Endothelial cell of umbilical vein (primary cell): ENCODE data around the gene HUS1. TPM values are rescaled to one million over a fixed set of nuclear protein-coding genes. Genes with fewer than 3 reads are reported as not detected.

Experiments
- BruUV-seq: library from RNA; stranded (reverse); fragments of 400-500 nt; replicated peaks from 2 replicates; lab custom pipeline; 2021; lab: Mats Ljungman, UMichigan
- CTCF ChIA-PET: fragments of 300-600, 350-600 bp; sonication (Branson Sonifier 250); formaldehyde crosslinking; loops from one replicate; lab custom pipeline; 2021; ENCODE audit warnings: antibody characterized with exemption, inconsistent platforms; lab: Charles Lee
- POLR2A ChIA-PET: fragments of 300-600, 350-600 bp; sonication (Branson Sonifier 250); formaldehyde crosslinking; loops from one replicate; lab custom pipeline; 2021; ENCODE audit warnings: antibody characterized with exemption, inconsistent platforms; lab: Charles Lee
- DNase-seq: peaks from one replicate; pipeline ENCODE4 v3.0.0-alpha.2; 2011; ENCODE audit warnings: low read depth, low spot score
- FAIRE-seq: peaks from 2 replicates; lab custom pipeline; 2011; peaks lifted over from hg19 to GRCh38; lab: Jason Lieb, UNC
- H2AFZ ChIP-seq: 2 replicates; pipeline ENCODE4 v1.6.0; 2012; ENCODE audit warnings: low read depth, low read length, control low read depth, inconsistent platforms
- H3K27ac ChIP-seq: 2 replicates; pipeline ENCODE4 v1.5.1; 2011; ENCODE audit warnings: low read depth, mild to moderate bottlenecking, control low read depth, low read length, moderate library complexity; ENCODE audit not compliant: insufficient read depth
- H3K27me3 ChIP-seq, 2 experiments: 2 replicates each; pipeline versions ENCODE4 v1.6.0 to v1.6.1; 2011; ENCODE audit warnings: low read length in 2 of 2, mixed read lengths in 1 of 2; ENCODE audit not compliant: control insufficient read depth in 2 of 2, insufficient read depth in 2 of 2
- H3K36me3 ChIP-seq, 2 experiments: 2 replicates in 1 of 2; 3 replicates in 1 of 2; pipeline ENCODE4 v1.5.1; 2011; ENCODE audit warnings: low read length in 2 of 2, mild to moderate bottlenecking in 1 of 2, moderate library complexity in 1 of 2; ENCODE audit not compliant: control insufficient read depth in 2 of 2, insufficient read depth in 2 of 2; ENCODE audit errors: extremely low read depth in 1 of 2
- H3K4me1 ChIP-seq: 3 replicates; pipeline ENCODE4 v1.5.1; 2011; ENCODE audit warnings: mild to moderate bottlenecking, low read length; ENCODE audit not compliant: control insufficient read depth, insufficient read depth; ENCODE audit errors: extremely low read depth
- H3K4me2 ChIP-seq: 2 replicates; pipeline ENCODE4 v1.6.1; 2011; ENCODE audit warnings: low read length, control low read depth, mixed read lengths; ENCODE audit not compliant: insufficient read depth
- H3K4me3 ChIP-seq, 3 experiments: fragments of 200-600 bp in 1 of 3; sonication (generic), shearing (Covaris generic) in 1 of 3; replicated peaks in 1 of 3; 2 replicates each; pipeline ENCODE4 v1.5.1; 2011 to 2016; ENCODE audit warnings: control low read depth in 3 of 3, low read length in 3 of 3, mild to moderate bottlenecking in 2 of 3, inconsistent platforms in 1 of 3, low read depth in 1 of 3, moderate library complexity in 1 of 3; ENCODE audit not compliant: insufficient read depth in 1 of 3
- H3K79me2 ChIP-seq: 2 replicates; pipeline ENCODE4 v1.6.0; 2012; ENCODE audit warnings: low read length, inconsistent platforms; ENCODE audit not compliant: control insufficient read depth, insufficient read depth
- H3K9ac ChIP-seq: replicated peaks from 2 replicates; pipeline ENCODE3; 2011; ENCODE audit warnings: low read length, control low read depth; ENCODE audit not compliant: insufficient read depth; ENCODE audit errors: extremely low read depth
- H3K9me1 ChIP-seq: replicated peaks from 3 replicates; pipeline ENCODE4 v1.6.0; 2011; ENCODE audit warnings: mild to moderate bottlenecking, low read length; ENCODE audit not compliant: control insufficient read depth, insufficient read depth; ENCODE audit errors: extremely low read depth
- H3K9me3 ChIP-seq: replicated peaks from 2 replicates; pipeline ENCODE4 v1.5.1; 2012; ENCODE audit warnings: low read length, inconsistent platforms; ENCODE audit not compliant: control insufficient read depth, insufficient read depth
- H4K20me1 ChIP-seq: replicated peaks from 2 replicates; pipeline ENCODE3; 2011; ENCODE audit warnings: mild to moderate bottlenecking, low read length; ENCODE audit not compliant: control insufficient read depth, insufficient read depth; ENCODE audit errors: extremely low read depth
- CTCF ChIP-seq, 2 donors: IDR thresholded peaks; 1 replicate in 1 of 2; 2 replicates in 1 of 2; pipeline ENCODE4 v1.5.1; 2011; ENCODE audit warnings: low read length in 2 of 2, mild to moderate bottlenecking in 2 of 2, moderate library complexity in 2 of 2, control low read depth in 1 of 2, inconsistent platforms in 1 of 2, low read depth in 1 of 2; ENCODE audit not compliant: insufficient read depth in 1 of 2; ENCODE audit errors: extremely low read depth in 1 of 2
- FOS ChIP-seq: IDR thresholded peaks from 2 replicates; pipeline ENCODE4 v1.6.1; 2011; ENCODE audit warnings: mild to moderate bottlenecking, low read length, moderate library complexity, borderline replicate concordance; ENCODE audit not compliant: insufficient read depth
- GATA2 ChIP-seq: IDR thresholded peaks from 2 replicates; pipeline ENCODE4 v1.7.0; 2011; ENCODE audit warnings: low read depth, mild to moderate bottlenecking, moderate library complexity, mixed read lengths, low read length; ENCODE audit not compliant: insufficient read length, insufficient read depth
- JUN ChIP-seq: IDR thresholded peaks from 2 replicates; pipeline ENCODE4 v1.6.1; 2011; ENCODE audit warnings: borderline replicate concordance, low read depth; ENCODE audit not compliant: insufficient read length, insufficient read depth
- MAX ChIP-seq: IDR thresholded peaks from 2 replicates; pipeline ENCODE4 v1.6.1; 2011; ENCODE audit not compliant: insufficient read depth, insufficient read length
- MYC ChIP-seq: IDR thresholded peaks from one replicate; pipeline ENCODE4 v1.6.1; 2011; ENCODE audit warnings: mild to moderate bottlenecking, low read depth, low read length
- POLR2A ChIP-seq: IDR thresholded peaks from 2 replicates; pipeline ENCODE4 v1.6.1; 2012; ENCODE audit warnings: low read depth, mild to moderate bottlenecking, control low read depth, low read length
- dilution Hi-C: fragments of 300-500 bp; cut with MboI; formaldehyde crosslinking; loops from one replicate; pipeline ENCODE4 v1.15.0; 2019; ENCODE audit warnings: low sequenced_read_pairs; ENCODE audit not compliant: extremely low pct_ligation_motif_present
- intact Hi-C: fragments of 100-400 bp; cut with micrococcal nuclease; formaldehyde crosslinking; loops from one replicate; pipeline ENCODE4 v1.10.0; 2022
- polyA plus RNA-seq, 4 experiments: library from polyadenylated mRNA; depleted of rRNA in 3 of 4; stranded (reverse) in 3 of 4; unstranded in 1 of 4; fragments of >200 nt; gene quantifications; 2 replicates each; pipeline versions ENCODE4 v1.2.1 to v1.2.3, GENCODE V29; 2011 to 2012; ENCODE audit warnings: missing spikeins in 1 of 4
- total RNA-seq: library from RNA; stranded (reverse); gene quantifications from 2 replicates; pipeline ENCODE4 v1.2.3, GENCODE V29; 2021

HUS1 gene
- total and polyA plus RNA-seq, 2 donors (not counting 3 experiments of a cell fraction or from before 2014, with no cell fraction given): 21.4 to 49.7 TPM

DNA sequence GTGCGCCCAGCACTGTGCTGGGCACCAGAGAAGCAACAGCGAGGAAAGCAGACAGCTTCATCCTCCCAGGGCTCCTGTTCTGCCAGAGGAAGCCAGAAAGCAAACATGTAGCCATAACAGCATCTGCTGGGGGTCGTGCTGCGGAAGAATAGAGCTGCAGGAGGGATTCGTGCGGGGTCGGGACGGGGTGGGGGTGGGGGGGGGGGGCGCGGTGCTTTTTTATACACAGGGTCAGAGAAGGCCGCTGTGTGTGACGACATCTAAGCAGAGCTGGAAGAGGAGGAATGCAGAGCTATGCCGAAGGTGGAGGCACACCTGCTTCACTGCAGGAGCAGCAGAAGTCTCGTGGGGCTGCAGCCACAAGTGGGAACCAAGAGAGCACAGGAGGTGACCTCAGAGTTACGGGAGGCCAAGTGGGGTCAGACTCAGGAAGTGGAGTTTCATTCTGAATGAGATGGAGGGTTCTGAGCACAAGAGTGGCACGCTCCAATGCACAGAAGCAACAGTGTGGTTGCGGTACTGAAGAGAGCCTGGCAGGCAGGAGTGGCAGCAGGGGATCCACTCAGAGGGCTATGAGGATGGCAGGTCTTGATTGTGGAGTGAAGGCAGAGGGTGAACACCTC, 42.2 kb downstream of the HUS1 start:
- Histone ChIP-seq H4K20me1 (no peaks in the 10 kb centered on the region), H2AFZ (no peak overlapping the region), H3K27ac (no peak overlapping the region), H3K4me1 (peaks cover 22% of the 10 kb centered on the region), H3K4me3 (no peak overlapping the region), H3K79me2 (no peaks in the 10 kb centered on the region), H3K36me3 (no peaks in the 10 kb centered on the region), H3K9me3 (no peaks in the 10 kb centered on the region), H3K4me2 (no peak overlapping the region), H3K9me1 (no peaks in the 10 kb centered on the region), H3K27me3 (no peaks in the 10 kb centered on the region), H3K9ac (no peak overlapping the region)
- dilution Hi-C loops (no loop called here), intact Hi-C loops (no loop called here)
- no peak for TF ChIP-seq FOS
- no peak for TF ChIP-seq CTCF (IDR thresholded peaks at IDR 0.05; ENCODE audit: extremely low read depth in 1 of 2, insufficient read depth in 1 of 2, low read depth in 1 of 2, low read length in 2 of 2)
- no peak for TF ChIP-seq POLR2A
- no peak for TF ChIP-seq MYC
- no peak for TF ChIP-seq JUN
- TF ChIP-seq MAX: no peak
- no peak for TF ChIP-seq GATA2
- no peak for FAIRE-seq
- DNase-seq: no peak
- ChIA-PET CTCF (interaction anchor here (2.1 to 5.4 kb wide), 2 partner anchors 9 to 671 kb away, joined by 5 to 51 read pairs; no protein-coding TSS in a partner anchor), POLR2A (no interaction called here)
- BruUV-seq: no TSS peak
